PC-9 (cell line): ENCODE measurements around the gene C10orf53. TPM values are rescaled to one million over a fixed set of nuclear protein-coding genes. Genes with fewer than 3 reads are reported as not detected.

ENCODE experiments used
- BruUV-seq: library from RNA; stranded (reverse); fragments of 400-500 nt; replicated peaks from 2 replicates; lab custom pipeline; 2021; lab: Mats Ljungman, UMichigan
- CTCF ChIA-PET: fragments of 300-600 bp; sonication (Branson Sonifier 250); formaldehyde crosslinking; loops from one replicate; lab custom pipeline; 2022; ENCODE audit warnings: antibody characterized with exemption; lab: Charles Lee
- POLR2A ChIA-PET: fragments of 300-600 bp; sonication (Branson Sonifier 250); formaldehyde crosslinking; loops from one replicate; lab custom pipeline; 2022; ENCODE audit warnings: antibody characterized with exemption; ENCODE audit not compliant: unreplicated experiment; lab: Charles Lee
- DNase-seq, 2 experiments: peaks; one replicate each; pipeline versions ENCODE4 v3.0.0 to v3.0.0-alpha.2; 2015 to 2022; ENCODE audit warnings: mixed read lengths in 1 of 2
- H2AFZ ChIP-seq: fragments of 200-600 bp; sonication (generic); 2 replicates; pipeline ENCODE4 v1.8.1; 2017; ENCODE audit warnings: antibody characterized with exemption
- H3F3A ChIP-seq: fragments of 200-600 bp; sonication (generic); 2 replicates; pipeline ENCODE4 v1.8.1; 2017; ENCODE audit warnings: antibody characterized with exemption, mild to moderate bottlenecking, low read depth; ENCODE audit not compliant: insufficient read depth
- H3K27ac ChIP-seq: fragments of 200-600 bp; sonication (generic); 2 replicates; pipeline ENCODE4 v1.6.1; 2016; ENCODE audit warnings: mixed run types
- H3K27me3 ChIP-seq: fragments of 200-600 bp; sonication (generic); 2 replicates; pipeline ENCODE4 v1.6.1; 2016; ENCODE audit warnings: low read depth, mixed run types; ENCODE audit not compliant: insufficient read depth
- H3K36me3 ChIP-seq: fragments of 200-600 bp; sonication (generic); 2 replicates; pipeline ENCODE4 v1.6.1; 2016; ENCODE audit warnings: low read depth, mixed run types
- H3K4me1 ChIP-seq: fragments of 200-600 bp; sonication (generic); replicated peaks from 2 replicates; pipeline ENCODE4 v1.6.1; 2016; ENCODE audit warnings: mixed run types; ENCODE audit not compliant: insufficient read depth
- H3K4me2 ChIP-seq: fragments of 200-600 bp; sonication (generic); 2 replicates; pipeline ENCODE4 v1.6.1; 2017; ENCODE audit warnings: mixed run types
- H3K4me3 ChIP-seq: fragments of 200-600 bp; sonication (generic); 2 replicates; pipeline ENCODE4 v1.6.1; 2016; ENCODE audit warnings: mixed run types
- H3K79me2 ChIP-seq: fragments of 200-600 bp; sonication (generic); 2 replicates; pipeline ENCODE4 v1.6.1; 2017; ENCODE audit warnings: low read depth, mixed run types
- H3K9me2 ChIP-seq: fragments of 200-600 bp; sonication (generic); 2 replicates; pipeline ENCODE4 v1.8.1; 2017; ENCODE audit warnings: mild to moderate bottlenecking; ENCODE audit not compliant: insufficient read depth
- H3K9me3 ChIP-seq: fragments of 200-600 bp; sonication (generic); 2 replicates; pipeline ENCODE4 v1.8.1; 2016; ENCODE audit warnings: low read depth; ENCODE audit not compliant: insufficient read depth
- H4K20me1 ChIP-seq: fragments of 200-600 bp; sonication (generic); 2 replicates; pipeline ENCODE4 v1.8.1; 2017; ENCODE audit not compliant: insufficient read depth
- EZH2 ChIP-seq: fragments of 200-600 bp; sonication (generic); IDR thresholded peaks from 2 replicates; pipeline ENCODE4 v1.8.0; 2017; ENCODE audit warnings: antibody characterized with exemption, low read depth
- intact Hi-C: fragments of 100-400 bp; cut with micrococcal nuclease; formaldehyde crosslinking; loops from one replicate; pipeline ENCODE4 v1.10.0; 2022; ENCODE audit not compliant: unreplicated experiment
- total RNA-seq: library from RNA; stranded (reverse); gene quantifications from 2 replicates; pipeline ENCODE4 v1.2.3, GENCODE V29; 2021
- TF ChIP-seq, protein P1 (sequence below): fragments of 200-600 bp; sonication (generic); conservative IDR thresholded peaks from 2 replicates; pipeline ENCODE4 v1.6.1; 2017; ENCODE audit warnings: mixed run types, antibody characterized with exemption, mild to moderate bottlenecking, moderate library complexity

Gene C10orf53
- total RNA-seq, 1 experiment from 2014 or later: not detected

DNA sequence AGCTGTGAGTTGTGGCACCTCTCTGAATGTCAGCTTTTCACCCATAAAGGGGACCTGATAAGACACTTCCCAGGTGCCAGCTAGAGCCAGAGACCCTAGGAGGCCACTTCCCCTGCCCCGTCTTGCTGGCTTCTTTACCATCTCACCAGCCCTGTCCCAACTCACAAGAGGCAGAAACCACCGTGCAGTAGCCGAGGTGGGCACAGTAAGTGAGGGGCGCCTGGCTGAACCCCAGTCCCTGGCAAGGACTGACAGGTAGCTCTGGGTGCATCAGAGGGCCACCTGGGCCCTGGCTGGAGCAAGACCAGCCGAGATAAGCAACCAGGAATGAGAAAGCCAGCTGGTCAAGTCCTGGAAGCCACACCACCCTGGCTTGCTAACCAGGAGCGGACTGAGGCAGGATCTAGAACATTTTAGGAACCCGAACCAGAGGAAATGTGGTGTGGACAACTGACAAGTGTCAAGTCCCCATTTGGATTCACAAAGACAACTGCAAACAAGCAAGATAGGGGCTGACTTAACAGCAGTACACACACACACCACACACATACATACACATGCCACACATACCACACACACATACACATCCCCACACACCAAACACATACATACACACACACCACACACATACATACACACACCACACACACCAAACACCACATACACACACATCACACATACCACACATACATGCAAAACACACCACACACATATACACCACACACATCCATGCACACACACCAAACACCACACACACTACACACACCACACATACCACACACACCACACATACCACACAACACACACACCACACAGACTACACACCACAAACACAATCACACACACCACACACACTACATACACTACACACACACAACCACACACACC lies 61.9 kb downstream of the C10orf53 start:
- Histone ChIP-seq H3K4me3 (no peak overlapping the region), H3F3A (no peaks in the 10 kb centered on the region), H3K9me2 (no peaks in the 10 kb centered on the region), H3K79me2 (no peaks in the 10 kb centered on the region), H2AFZ (no peak overlapping the region), H4K20me1 (no peaks in the 10 kb centered on the region), H3K9me3 (no peaks in the 10 kb centered on the region), H3K36me3 (no peaks in the 10 kb centered on the region), H3K4me1 (no peaks in the 10 kb centered on the region), H3K27me3 (peaks cover 43% of the 10 kb centered on the region), H3K4me2 (no peak overlapping the region), H3K27ac (no peak overlapping the region)
- intact Hi-C loops: no loop called here
- no peak for DNase-seq
- ChIA-PET CTCF (no interaction called here), POLR2A (no interaction called here)
- no TSS peak for BruUV-seq
- no peak for TF ChIP-seq EZH2
- TF ChIP-seq, protein P1, sequence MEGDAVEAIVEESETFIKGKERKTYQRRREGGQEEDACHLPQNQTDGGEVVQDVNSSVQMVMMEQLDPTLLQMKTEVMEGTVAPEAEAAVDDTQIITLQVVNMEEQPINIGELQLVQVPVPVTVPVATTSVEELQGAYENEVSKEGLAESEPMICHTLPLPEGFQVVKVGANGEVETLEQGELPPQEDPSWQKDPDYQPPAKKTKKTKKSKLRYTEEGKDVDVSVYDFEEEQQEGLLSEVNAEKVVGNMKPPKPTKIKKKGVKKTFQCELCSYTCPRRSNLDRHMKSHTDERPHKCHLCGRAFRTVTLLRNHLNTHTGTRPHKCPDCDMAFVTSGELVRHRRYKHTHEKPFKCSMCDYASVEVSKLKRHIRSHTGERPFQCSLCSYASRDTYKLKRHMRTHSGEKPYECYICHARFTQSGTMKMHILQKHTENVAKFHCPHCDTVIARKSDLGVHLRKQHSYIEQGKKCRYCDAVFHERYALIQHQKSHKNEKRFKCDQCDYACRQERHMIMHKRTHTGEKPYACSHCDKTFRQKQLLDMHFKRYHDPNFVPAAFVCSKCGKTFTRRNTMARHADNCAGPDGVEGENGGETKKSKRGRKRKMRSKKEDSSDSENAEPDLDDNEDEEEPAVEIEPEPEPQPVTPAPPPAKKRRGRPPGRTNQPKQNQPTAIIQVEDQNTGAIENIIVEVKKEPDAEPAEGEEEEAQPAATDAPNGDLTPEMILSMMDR: no peak

DNA sequence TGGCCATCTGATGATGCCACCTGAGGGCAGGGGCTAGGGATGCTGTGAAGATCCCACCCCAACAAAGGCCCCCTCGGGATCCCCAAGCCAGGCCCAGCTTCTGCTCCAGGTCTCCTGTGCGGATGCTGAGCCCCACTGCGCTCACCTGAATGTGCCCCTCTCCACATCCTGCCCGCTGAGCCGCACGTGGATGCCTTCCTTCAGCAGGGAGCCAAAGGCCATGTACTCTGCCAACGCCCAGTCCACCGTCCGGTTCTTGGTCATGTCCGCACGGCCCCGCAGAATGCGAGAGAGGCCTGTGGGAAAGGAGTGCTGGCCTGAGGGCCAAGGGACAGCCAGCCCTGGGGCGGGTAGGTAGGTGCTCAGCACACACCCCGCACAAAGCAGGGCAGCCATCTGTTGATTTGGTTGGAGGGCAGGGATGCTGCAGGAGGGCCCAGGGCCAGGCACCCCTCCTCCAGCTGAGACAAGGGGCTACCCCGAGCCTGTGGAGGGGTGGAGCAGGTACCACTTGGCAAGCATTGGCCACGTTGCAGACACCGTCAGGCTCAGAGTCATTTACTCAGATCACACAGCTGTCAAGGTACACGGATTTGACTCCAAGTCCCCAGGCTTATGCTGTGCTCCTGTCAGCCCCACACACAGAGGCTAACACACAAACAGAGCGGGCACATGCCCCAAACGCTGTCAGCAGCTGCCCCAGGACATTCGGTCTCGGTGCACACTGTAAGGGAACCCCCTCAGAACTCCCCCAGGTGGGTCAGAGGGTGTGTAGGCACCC lies 63.4 kb downstream of the C10orf53 start:
- Histone ChIP-seq H2AFZ (no peak overlapping the region), H3K9me2 (no peaks in the 10 kb centered on the region), H3K4me1 (no peaks in the 10 kb centered on the region), H3K79me2 (no peaks in the 10 kb centered on the region), H3K27me3 (peaks cover 58% of the 10 kb centered on the region), H3K4me2 (no peak overlapping the region), H3K36me3 (no peaks in the 10 kb centered on the region), H3K4me3 (no peak overlapping the region), H3K9me3 (no peaks in the 10 kb centered on the region), H4K20me1 (no peaks in the 10 kb centered on the region), H3K27ac (no peak overlapping the region), H3F3A (no peaks in the 10 kb centered on the region)
- no peak for DNase-seq
- ChIA-PET POLR2A (no interaction called here), CTCF (no interaction called here)
- intact Hi-C loops: no loop called here
- BruUV-seq: no TSS peak
- no peak for TF ChIP-seq EZH2
- TF ChIP-seq, protein P1: no peak

DNA sequence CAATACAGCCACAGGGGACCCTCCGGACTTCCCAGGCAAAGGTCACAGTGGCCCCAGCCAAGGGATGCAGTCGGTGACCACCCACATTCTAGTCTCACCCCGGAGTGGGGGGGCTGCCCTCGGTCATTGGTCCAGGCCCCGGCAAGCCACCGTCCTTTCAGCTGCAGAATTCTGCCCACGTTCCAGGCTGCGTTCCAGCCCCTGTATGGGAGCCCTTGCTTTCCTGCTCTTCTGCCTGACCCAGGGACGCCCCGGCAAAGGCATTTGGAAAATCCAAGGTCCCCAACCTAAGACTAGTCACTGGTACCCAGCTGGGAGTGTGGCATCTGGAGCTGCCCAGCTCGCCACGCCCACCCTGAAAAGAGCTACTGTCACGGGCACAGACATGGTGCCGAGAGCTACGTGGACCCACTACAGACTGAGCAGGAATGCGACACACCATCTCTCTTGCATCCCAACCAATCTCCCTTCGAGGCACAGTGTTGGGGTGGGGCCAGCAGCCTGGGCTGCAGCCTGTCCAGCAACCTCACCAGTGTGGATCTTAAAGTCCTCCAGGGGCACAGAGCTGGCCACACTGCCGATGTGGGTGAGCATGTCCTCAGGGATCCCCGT lies 64.1 kb downstream of the C10orf53 start:
- no peaks in the 10 kb centered on the region for H3K4me1 ChIP-seq
- intact Hi-C loops: no loop called here
- no peak for DNase-seq
- H3K36me3 ChIP-seq: no peaks in the 10 kb centered on the region
- H3K4me3 ChIP-seq: no peak overlapping the region
- H3K27ac ChIP-seq: no peak overlapping the region
- BruUV-seq: no TSS peak
- H3K9me3 ChIP-seq: no peaks in the 10 kb centered on the region
- H3F3A ChIP-seq: no peaks in the 10 kb centered on the region
- H4K20me1 ChIP-seq: no peaks in the 10 kb centered on the region
- POLR2A ChIA-PET: no interaction called here
- CTCF ChIA-PET: no interaction called here
- no peaks in the 10 kb centered on the region for H3K79me2 ChIP-seq
- peaks cover 65% of the 10 kb centered on the region for H3K27me3 ChIP-seq
- no peak overlapping the region for H2AFZ ChIP-seq
- no peak for TF ChIP-seq EZH2
- TF ChIP-seq, protein P1: no peak
- H3K9me2 ChIP-seq: no peaks in the 10 kb centered on the region
- H3K4me2 ChIP-seq: no peak overlapping the region
